ENCODE data around the gene SHH.

- TF ChIP-seq POLR2AphosphoS5 (IDR thresholded peaks at IDR 0.05), result no peak
- no peak for TF ChIP-seq CTCF (IDR thresholded peaks at IDR 0.05)
- no peak for TF ChIP-seq POLR2A (IDR thresholded peaks at IDR 0.05)
- no peak for TF ChIP-seq EP300 (IDR thresholded peaks at IDR 0.05)
Observed at GRCh38 chr7:155834486-155835048, 22.3 kb upstream of the SHH start.
